Activated T-cell treated with anti-CD3 and anti-CD28 coated beads, Interleukin-2, amount 50 U/mL, for 1 hour (primary cell): Measurements from ENCODE around the gene GABRB3.

ENCODE experiments used
- DNase-seq: peaks from one replicate; pipeline ENCODE4 v3.0.0-alpha.2; 2020

GABRB3 gene

GRCh38 chr15:26772154-26773066 is at the start of gene GABRB3:
Gene GABRB3 (minus strand): TSS chr15:26773066.
- no peak for DNase-seq

- DNase-seq = no peak
Measured at GRCh38 chr15:26807517-26808427, 34.9 kb upstream of the GABRB3 start.

DNA sequence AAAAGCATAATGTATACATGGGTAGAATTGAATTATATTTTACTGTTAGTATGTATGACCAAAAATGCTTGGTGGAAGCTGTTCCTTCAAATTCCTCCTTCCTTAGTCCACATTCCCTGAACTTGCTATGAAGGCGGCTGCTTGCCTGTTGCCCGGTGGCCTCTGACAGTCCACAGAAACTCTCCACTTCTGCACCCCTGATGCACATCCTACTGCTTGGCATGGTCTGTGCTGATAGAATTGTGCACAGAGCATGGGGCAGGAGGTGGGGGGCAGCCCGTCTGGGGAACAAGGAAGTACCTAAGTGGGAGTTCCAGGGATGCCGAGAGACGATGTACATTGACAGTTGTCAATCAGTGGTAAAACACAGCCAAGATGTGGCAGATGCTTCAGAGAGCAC is 33.7 kb upstream of the GABRB3 start:
- DNase-seq = no peak

DNA sequence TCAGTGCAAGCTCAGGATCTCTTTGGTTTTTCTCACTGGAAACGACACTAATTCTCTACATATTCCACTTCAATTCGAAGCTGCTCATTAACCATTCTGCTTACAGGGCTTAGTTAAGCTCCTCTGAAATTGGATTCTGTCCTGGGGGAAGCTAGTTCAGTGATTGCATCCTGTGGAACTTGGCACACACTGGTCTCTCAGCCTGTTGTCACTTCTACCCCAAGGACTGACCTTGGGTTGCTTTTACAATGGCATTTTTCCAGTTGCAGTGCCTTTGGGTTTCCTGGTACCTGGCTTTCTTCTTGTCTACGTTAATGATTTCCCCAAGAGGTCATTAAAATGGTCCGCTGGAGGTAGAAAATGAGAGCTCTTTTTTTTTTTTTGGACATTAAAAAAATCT is 33.3 kb upstream of the GABRB3 start:
- DNase-seq = no peak

GRCh38 chr15:26805470-26805869 is 32.6 kb upstream of the GABRB3 start:
- no peak for DNase-seq

- DNase-seq = no peak
Measured at GRCh38 chr15:26804063-26804804, 31.4 kb upstream of the GABRB3 start.

DNA sequence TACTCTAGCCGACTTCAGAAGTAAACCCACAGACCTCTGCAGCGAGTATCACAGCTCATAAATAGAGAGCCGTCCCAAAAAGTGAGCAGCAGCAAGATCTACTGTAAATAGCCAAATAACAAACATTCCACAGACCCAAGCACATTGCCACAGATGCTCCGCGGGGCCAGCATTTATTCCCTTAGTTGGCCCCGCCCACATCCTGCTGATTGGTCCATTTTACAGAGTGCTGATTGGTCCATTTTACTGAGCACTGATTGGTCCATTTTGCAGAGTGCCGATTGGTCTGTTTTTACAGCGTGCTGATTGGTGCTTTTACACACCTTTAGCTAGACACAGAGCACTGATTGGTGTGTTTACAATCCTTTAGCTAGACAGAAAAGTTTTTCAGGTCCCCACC is 17.3 kb upstream of the GABRB3 start:
- no peak for DNase-seq

GRCh38 chr15:26781816-26782215 is 8.9 kb upstream of the GABRB3 start:
- no peak for DNase-seq

GRCh38 chr15:26773917-26774316 is 1.1 kb upstream of the GABRB3 start:
- DNase-seq = no peak

GRCh38 chr15:26773067-26773877 is 406 bp upstream of the GABRB3 start:
- no peak for DNase-seq

DNA sequence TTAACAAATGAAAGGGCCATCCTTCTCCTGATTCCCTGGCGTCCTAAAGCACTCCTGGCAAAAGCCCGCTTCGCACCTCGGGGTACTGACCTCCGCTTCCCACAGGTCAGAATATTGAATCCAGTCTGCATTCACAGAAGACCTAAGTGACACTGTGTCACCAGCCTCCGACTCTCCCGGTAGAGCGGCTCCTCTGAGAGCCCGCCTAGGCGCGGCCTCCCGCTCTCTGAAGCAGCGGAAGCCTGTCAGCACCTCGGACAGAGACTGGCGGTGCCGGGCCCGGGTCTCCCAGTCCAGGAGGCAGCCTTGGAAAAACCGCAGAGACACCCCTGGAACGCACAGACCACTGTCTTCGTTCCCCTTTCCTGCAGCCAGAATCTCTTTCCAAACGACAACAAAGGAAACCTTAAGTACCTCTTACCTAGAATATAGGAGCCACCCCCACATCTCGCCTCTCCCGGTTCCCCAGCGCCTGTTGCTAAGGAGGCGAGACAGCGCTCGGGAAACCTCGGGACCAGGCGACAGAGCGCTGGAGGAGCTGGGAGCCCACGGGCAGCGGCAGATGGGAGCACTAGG is 1.2 kb downstream of the GABRB3 start:
- DNase-seq = no peak

GRCh38 chr15:26771168-26771567 is 1.7 kb downstream of the GABRB3 start:
- DNase-seq = no peak

- DNase-seq = no peak
Measured at GRCh38 chr15:26767169-26767670, 5.6 kb downstream of the GABRB3 start.

DNA sequence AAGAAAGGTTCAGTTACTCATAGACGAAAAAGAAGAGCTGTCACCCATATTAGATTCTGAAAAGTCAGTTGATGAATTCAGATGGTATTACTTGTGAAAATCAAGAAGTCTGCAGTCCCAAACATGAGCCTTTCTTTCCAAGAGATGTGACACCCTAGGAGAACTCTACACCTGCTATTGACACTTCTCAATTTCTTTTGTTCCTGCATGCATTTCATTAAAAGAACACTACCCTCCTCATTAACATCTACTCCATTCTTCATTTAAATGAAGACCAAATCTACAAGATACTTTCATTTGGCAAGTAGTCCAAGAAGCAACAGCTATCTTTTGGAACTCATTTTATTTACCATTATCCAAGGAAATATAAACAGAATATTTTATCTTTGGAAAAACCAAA is 6.6 kb downstream of the GABRB3 start:
- no peak for DNase-seq

DNA sequence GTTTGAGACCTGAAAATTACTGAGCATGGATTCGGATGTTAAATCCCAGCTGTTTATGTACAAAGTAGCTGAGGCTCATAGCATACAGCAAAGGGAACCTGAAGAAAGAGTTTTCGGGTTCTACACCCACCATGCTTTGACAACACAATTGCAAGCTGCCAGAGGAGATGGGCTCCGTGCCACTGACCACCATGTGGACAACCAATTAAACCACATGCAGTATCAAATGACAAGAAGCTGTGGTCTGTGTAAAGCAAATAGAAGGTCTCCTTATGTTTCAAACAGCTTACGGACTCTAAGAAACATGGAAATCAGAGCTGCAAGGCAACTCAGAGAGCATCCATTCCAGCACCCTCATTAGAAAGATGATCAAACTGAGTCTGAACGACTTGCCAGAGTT is 12.9 kb downstream of the GABRB3 start:
- DNase-seq = no peak

GRCh38 chr15:26758079-26758478 is 14.8 kb downstream of the GABRB3 start:
- DNase-seq = no peak

DNA sequence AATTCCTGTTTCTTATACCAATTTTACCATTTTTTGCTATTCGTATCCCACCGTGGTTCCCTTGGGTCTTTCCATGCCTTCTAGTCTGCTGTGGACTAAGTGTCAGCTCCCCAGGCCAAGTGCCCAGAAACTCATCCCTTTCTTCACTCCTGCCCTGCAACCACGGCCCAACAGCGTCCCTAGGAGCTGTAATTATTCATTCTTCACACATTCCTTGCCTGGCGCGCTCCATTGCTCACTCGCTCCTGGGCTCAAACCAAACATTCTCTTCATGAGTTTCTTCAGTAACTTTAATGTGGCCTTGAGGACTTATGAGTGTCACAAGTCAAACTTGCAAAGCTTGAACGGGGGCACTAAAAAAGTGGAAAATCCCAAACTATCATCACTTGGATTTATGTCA is 15.7 kb downstream of the GABRB3 start:
- no peak for DNase-seq

GRCh38 chr15:26744894-26745293 is 28.0 kb downstream of the GABRB3 start:
- no peak for DNase-seq

DNA sequence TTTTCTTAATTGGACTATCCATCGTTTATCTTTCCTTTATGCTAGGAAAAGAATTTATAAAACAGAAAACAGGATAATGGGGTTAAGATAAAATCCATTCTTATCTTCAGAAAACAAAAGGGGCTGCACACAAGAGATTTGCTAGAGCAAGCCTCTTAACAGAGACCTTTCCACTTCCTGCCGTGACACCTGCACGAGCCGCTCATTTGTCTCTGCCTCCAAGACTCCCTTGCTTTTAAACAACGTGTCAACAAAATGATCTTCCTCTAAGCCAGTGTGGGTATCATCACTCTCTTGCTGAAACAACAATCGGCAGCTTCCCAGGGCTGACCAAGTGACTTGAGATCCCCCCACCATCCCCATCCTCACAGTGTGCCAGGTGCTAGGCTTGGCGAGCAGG is 33.1 kb downstream of the GABRB3 start:
- no peak for DNase-seq

DNA sequence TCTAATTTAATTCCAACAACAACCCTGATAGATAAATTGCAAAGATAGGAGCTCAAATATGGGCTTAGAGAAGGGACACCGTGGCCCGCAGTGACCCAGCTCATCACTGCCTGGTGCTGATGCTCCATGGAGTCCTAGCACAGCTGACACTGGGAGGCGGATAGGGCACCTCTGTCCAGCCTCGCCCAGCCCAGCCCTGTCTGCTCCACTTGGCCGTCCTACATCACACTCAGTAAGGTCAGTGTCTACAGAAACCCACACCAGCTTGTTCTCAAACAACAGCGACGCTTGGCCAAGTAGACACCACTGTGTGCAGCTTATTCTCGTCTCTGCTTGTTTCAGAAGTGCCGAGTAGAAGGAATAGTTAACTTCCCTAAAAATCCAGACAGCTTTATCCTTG is 33.9 kb downstream of the GABRB3 start:
- DNase-seq = no peak

- DNase-seq = no peak
Measured at GRCh38 chr15:26736502-26737248, 36.2 kb downstream of the GABRB3 start.
